GM12892 (cell line): ENCODE data around the gene DTWD2.
"Not testable (repeated sequence)": the region's sequence is repeated elsewhere in the genome, so short reads cannot be mapped to it uniquely, and the experiment has no call there.

ENCODE experiments used
- DNase-seq: peaks from one replicate; pipeline ENCODE4 v3.0.0; 2011; ENCODE audit not compliant: insufficient read length
- FAIRE-seq: peaks from 2 replicates; lab custom pipeline; 2011; peaks lifted over from hg19 to GRCh38; lab: Jason Lieb, UNC
- POLR2A ChIP-seq: IDR thresholded peaks from 2 replicates; pipeline ENCODE4 v1.6.1; 2011; ENCODE audit warnings: low read depth, low read length, control low read depth
- POLR2AphosphoS5 ChIP-seq: IDR thresholded peaks from 2 replicates; pipeline ENCODE4 v1.6.1; 2011; ENCODE audit warnings: low read depth, low read length, control low read depth
- TAF1 ChIP-seq: IDR thresholded peaks from 2 replicates; pipeline ENCODE4 v1.6.1; 2011; ENCODE audit warnings: low read depth, mild to moderate bottlenecking, control low read depth, low read length, borderline replicate concordance

DTWD2 gene

GRCh38 chr5:118990582-118990981, 2.2 kb upstream of the DTWD2 start:
- no peak for DNase-seq
- FAIRE-seq = no peak
- no peak for TF ChIP-seq TAF1
- TF ChIP-seq POLR2A = no peak
- no peak for TF ChIP-seq POLR2AphosphoS5

- TF ChIP-seq TAF1 (no peak), POLR2A (no peak), POLR2AphosphoS5 (no peak)
- no peak for FAIRE-seq
- DNase-seq = no peak
These were observed 1.5 kb upstream of the DTWD2 start for GRCh38 chr5:118989816-118990215.

GRCh38 chr5:118988866-118989180, 476 bp upstream of the DTWD2 start:
- TF ChIP-seq POLR2AphosphoS5 (no peak), POLR2A (no peak), TAF1 (no peak)
- DNase-seq (no peak), FAIRE-seq (no peak)

- FAIRE-seq (no peak), DNase-seq (no peak)
- TF ChIP-seq TAF1 (no peak), POLR2AphosphoS5 (no peak), POLR2A (no peak)
These were observed 3.7 kb downstream of the DTWD2 start for GRCh38 chr5:118984602-118985001.

GRCh38 chr5:118981783-118982182, 6.6 kb downstream of the DTWD2 start:
- DNase-seq (no peak), FAIRE-seq (no peak)
- TF ChIP-seq TAF1 (no peak), POLR2A (no peak), POLR2AphosphoS5 (no peak)

GRCh38 chr5:118980438-118980837, 7.9 kb downstream of the DTWD2 start:
- FAIRE-seq (no peak), DNase-seq (no peak)
- no peak for TF ChIP-seq POLR2AphosphoS5
- no peak for TF ChIP-seq POLR2A
- no peak for TF ChIP-seq TAF1

- TF ChIP-seq POLR2A (no peak), POLR2AphosphoS5 (no peak), TAF1 (no peak)
- DNase-seq (no peak), FAIRE-seq (no peak)
These were observed 8.3 kb downstream of the DTWD2 start for GRCh38 chr5:118980017-118980416.

GRCh38 chr5:118973779-118974445, 14.4 kb downstream of the DTWD2 start:
- FAIRE-seq, DNase-seq: not testable (repeated sequence)

GRCh38 chr5:118968925-118969375, 19.4 kb downstream of the DTWD2 start:
- no peak for DNase-seq
- FAIRE-seq = no peak
- TF ChIP-seq POLR2A (no peak), TAF1 (no peak), POLR2AphosphoS5 (no peak)

- FAIRE-seq (no peak), DNase-seq (no peak)
- TF ChIP-seq POLR2A = no peak
- TF ChIP-seq POLR2AphosphoS5 = no peak
These were observed 19.9 kb downstream of the DTWD2 start for GRCh38 chr5:118968406-118968911.

- TF ChIP-seq POLR2A (no peak), TAF1 (no peak), POLR2AphosphoS5 (no peak)
- FAIRE-seq (no peak), DNase-seq (no peak)
These were observed 21.3 kb downstream of the DTWD2 start for GRCh38 chr5:118967059-118967508.

- DNase-seq = no peak
- no peak for FAIRE-seq
- TF ChIP-seq TAF1 = no peak
- no peak for TF ChIP-seq POLR2A
- no peak for TF ChIP-seq POLR2AphosphoS5
These were observed 22.5 kb downstream of the DTWD2 start for GRCh38 chr5:118965890-118966289.

- not testable (repeated sequence) for DNase-seq, FAIRE-seq
These were observed 23.4 kb downstream of the DTWD2 start for GRCh38 chr5:118964970-118965369.

GRCh38 chr5:118964388-118964787, 24.0 kb downstream of the DTWD2 start:
- not testable (repeated sequence) for FAIRE-seq, DNase-seq
